NT2/D1 (cell line): ENCODE results near the gene DMAC2.

Source experiments
- YY1 ChIP-seq: IDR thresholded peaks from 2 replicates; pipeline ENCODE4 v1.6.1; 2011; ENCODE audit not compliant: insufficient read length, insufficient read depth
- ZNF274 ChIP-seq: IDR thresholded peaks from 2 replicates; pipeline ENCODE4 v1.6.1; 2011; ENCODE audit warnings: mild to moderate bottlenecking, low read depth, low read length

DNA sequence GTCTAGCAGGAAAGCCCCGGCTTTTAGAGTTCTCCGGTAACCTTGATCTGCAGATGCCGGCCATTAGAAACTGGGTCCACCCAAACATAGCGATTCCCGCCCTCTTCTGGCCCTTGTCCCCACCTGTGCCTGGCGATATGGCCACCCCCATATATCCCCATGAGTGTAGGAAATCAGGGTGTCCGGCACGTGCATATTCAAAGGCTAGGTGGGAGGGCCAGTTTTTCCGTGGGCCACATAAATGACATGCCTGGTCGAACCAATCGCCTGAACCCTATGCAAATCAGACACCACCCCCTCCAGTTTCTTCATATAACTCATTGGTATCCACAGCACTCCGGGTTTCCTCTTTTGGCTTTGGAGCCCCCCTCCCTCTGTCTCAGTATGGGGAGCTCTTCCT is 40.6 kb upstream of the DMAC2 start:
- TF ChIP-seq YY1, result no peak
- no peak for TF ChIP-seq ZNF274
